ENCODE data around the gene RBBP8NL. TPM values are rescaled to one million over a fixed set of nuclear protein-coding genes. Genes with fewer than 3 reads are reported as not detected.

RBBP8NL gene
- total and polyA plus RNA-seq, 9 of the 15 experiments (the other 6 are each of a cell fraction or from before 2014, with no cell fraction given), result not detected

- no peaks in the 10 kb centered on the region for H3K27me3 ChIP-seq (ENCODE audit: control insufficient read depth in 2 of 2, insufficient read depth in 2 of 2, low read length in 2 of 2)
- WGBS (ENCODE audit: insufficient coverage, low coverage, missing lambda C conversion rate), result 72% methylated on average over 9 of the region's 10 CpGs
- DNase-seq (ENCODE audit: extremely low read depth in 1 of 4, low spot score in 3 of 4), result no peak
- H3K4me1 ChIP-seq (replicated peaks in 1 of 2; ENCODE audit: control insufficient read depth in 2 of 2, insufficient read depth in 2 of 2, low read length in 2 of 2), result peaks cover 0 to 54% of the 10 kb centered on the region in 2 experiments; a peak in 2 of 5 replicates
- 0 out of 2 replicates have a peak, but pooled peaks cover 1% of the 10 kb centered on the region for H4K20me1 ChIP-seq (replicated peaks; ENCODE audit: control insufficient read depth, insufficient read depth, low read length)
- ChIA-PET POLR2A (interaction anchor here (0.5 to 4.2 kb wide), 4 partner anchors 11 to 187 kb away, joined by 3 to 28 read pairs (median 3); no protein-coding TSS in a partner anchor), CTCF (ENCODE audit: low intra/inter-chr PET ratio) (no interaction called here)
- H3K9me3 ChIP-seq (replicated peaks; ENCODE audit: control insufficient read depth, insufficient read depth, low read depth, low read length), result no peaks in the 10 kb centered on the region
- H3K79me2 ChIP-seq (ENCODE audit: control insufficient read depth, insufficient read depth, low read length), result peaks cover 1% of the 10 kb centered on the region
- H3K27ac ChIP-seq (ENCODE audit: extremely low read depth, low read depth, low read length), result no peak overlapping the region
- peaks cover 9% of the 10 kb centered on the region; the same call in 1 of the 3 replicates for H3K36me3 ChIP-seq (ENCODE audit: control insufficient read depth, insufficient read depth, low read length)
- H2AFZ ChIP-seq (ENCODE audit: low read depth, low read length), result no peak overlapping the region
- no peak for FAIRE-seq
- no peak overlapping the region for H3K9ac ChIP-seq (ENCODE audit: insufficient read depth in 1 of 2, low read depth in 2 of 2, low read length in 2 of 2)
- no peak overlapping the region for H3K4me2 ChIP-seq (ENCODE audit: insufficient read depth, low read length)
- no peak for ATAC-seq
- in situ Hi-C loops (cut with MboI), result no loop called here
- intact Hi-C loops (cut with micrococcal nuclease), result no loop called here
- H3K9me1 ChIP-seq (ENCODE audit: control insufficient read depth, insufficient read depth, low read length), result no peaks in the 10 kb centered on the region
- no peak overlapping the region for H3K4me3 ChIP-seq
- no TSS peak for BruUV-seq (replicated peaks)
- TF ChIP-seq SUPT5H (IDR thresholded peaks at IDR 0.05) (no peak), HMGN3 (IDR thresholded peaks at IDR 0.05; ENCODE audit: borderline replicate concordance, extremely low read depth, insufficient read length, low read depth, low read length) (peak; percentile 28), ZNF586 (CRISPR knock-in tag; conservative IDR thresholded peaks at IDR 0.05) (no peak)
These were observed 26.8 kb downstream of the RBBP8NL start for GRCh38 chr20:62400541-62400940.

DNA sequence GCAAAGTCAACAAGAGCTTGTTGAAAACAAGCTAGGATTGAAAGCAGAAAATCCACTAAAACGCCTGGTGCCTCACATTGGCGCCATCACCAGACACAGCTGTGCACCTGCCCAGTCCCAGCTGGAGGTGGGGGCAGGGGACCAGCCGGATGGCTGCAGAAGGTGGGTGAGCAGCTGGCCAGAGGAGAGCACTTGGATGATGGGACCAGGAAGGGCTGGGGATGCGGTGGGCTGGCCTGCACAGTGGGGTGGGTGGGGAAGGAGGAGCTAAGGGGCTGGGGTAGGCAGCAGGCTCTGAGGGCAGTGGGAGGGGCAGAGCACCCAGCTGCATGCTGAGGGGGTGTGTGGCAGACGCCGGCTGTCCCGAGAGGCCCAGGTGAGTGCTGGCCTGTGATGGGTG lies 27.3 kb downstream of the RBBP8NL start:
- ChIA-PET POLR2A (interaction anchor here (0.5 to 4.2 kb wide), 4 partner anchors 10 to 187 kb away, joined by 3 to 28 read pairs (median 4); no protein-coding TSS in a partner anchor), CTCF (ENCODE audit: low intra/inter-chr PET ratio) (no interaction called here)
- FAIRE-seq (no peak), DNase-seq (ENCODE audit: extremely low read depth in 1 of 4, low spot score in 3 of 4) (no peak), ATAC-seq (no peak)
- Histone ChIP-seq H2AFZ (ENCODE audit: low read depth, low read length) (no peak overlapping the region), H3K9me3 (replicated peaks; ENCODE audit: control insufficient read depth, insufficient read depth, low read depth, low read length) (no peaks in the 10 kb centered on the region), H3K4me2 (ENCODE audit: insufficient read depth, low read length) (no peak overlapping the region), H3K9me1 (ENCODE audit: control insufficient read depth, insufficient read depth, low read length) (no peaks in the 10 kb centered on the region), H3K79me2 (ENCODE audit: control insufficient read depth, insufficient read depth, low read length) (no peaks in the 10 kb centered on the region), H3K27me3 (ENCODE audit: control insufficient read depth in 2 of 2, insufficient read depth in 2 of 2, low read length in 2 of 2) (no peaks in the 10 kb centered on the region), H3K4me3 (no peak overlapping the region), H3K27ac (ENCODE audit: extremely low read depth, low read depth, low read length) (no peak overlapping the region), H4K20me1 (replicated peaks; ENCODE audit: control insufficient read depth, insufficient read depth, low read length) (no peaks in the 10 kb centered on the region), H3K36me3 (ENCODE audit: control insufficient read depth, insufficient read depth, low read length) (peaks cover 9% of the 10 kb centered on the region; the same call in 1 of the 3 replicates), H3K4me1 (replicated peaks in 1 of 2; ENCODE audit: control insufficient read depth in 2 of 2, insufficient read depth in 2 of 2, low read length in 2 of 2) (peaks cover 0 to 54% of the 10 kb centered on the region in 2 experiments; a peak in 2 of 5 replicates), H3K9ac (ENCODE audit: insufficient read depth in 1 of 2, low read depth in 2 of 2, low read length in 2 of 2) (no peak overlapping the region)
- no TSS peak for BruUV-seq (replicated peaks)
- intact Hi-C loops (cut with micrococcal nuclease) (no loop called here), in situ Hi-C loops (cut with MboI) (no loop called here)
- 64% methylated on average over 7 of the region's 7 CpGs for WGBS (ENCODE audit: insufficient coverage, low coverage, missing lambda C conversion rate)
- TF ChIP-seq CHD2 (IDR thresholded peaks at IDR 0.05; ENCODE audit: low read depth, low read length), result no peak
- TF ChIP-seq EHMT2 (IDR thresholded peaks at IDR 0.05), result no peak
- TF ChIP-seq HDAC2 (IDR thresholded peaks at IDR 0.05), result no peak
- TF ChIP-seq ZNF583 (CRISPR knock-in tag; IDR thresholded peaks at IDR 0.05), result no peak
- TF ChIP-seq FOSL1 (tag; conservative IDR thresholded peaks at IDR 0.05), result no peak
- TF ChIP-seq ZBTB2 (IDR thresholded peaks at IDR 0.05), result no peak
- TF ChIP-seq CTCF (IDR thresholded peaks at IDR 0.05 in 2 of 3, conservative IDR thresholded peaks at IDR 0.05 in 1 of 3; ENCODE audit: insufficient read depth in 2 of 3, low read depth in 1 of 3, low read length in 3 of 3), result no peak
- TF ChIP-seq CBFA2T2 (conservative IDR thresholded peaks at IDR 0.05), result no peak
- TF ChIP-seq FIP1L1 (IDR thresholded peaks at IDR 0.05; ENCODE audit: low read depth, low read length, poor library complexity, severe bottlenecking), result no peak
- TF ChIP-seq ETS2 (tag; IDR thresholded peaks at IDR 0.05; ENCODE audit: borderline replicate concordance, poor library complexity, severe bottlenecking), result no peak

Data from K562 (cell line).